HT1080 (cell line): ENCODE data around the gene KIRREL3. TPM values are rescaled to one million over a fixed set of nuclear protein-coding genes. Genes with fewer than 3 reads are reported as not detected.

Experiments used
- DNase-seq: peaks from one replicate; pipeline ENCODE4 v3.0.0-alpha.2; 2015; ENCODE audit warnings: low read depth
- total RNA-seq: library from RNA; depleted of rRNA; stranded (reverse); fragments of >200 nt; shearing (Covaris generic); gene quantifications from 2 replicates; pipeline ENCODE4 v1.2.3, GENCODE V29; 2014

Gene KIRREL3
- total RNA-seq, 1 experiment from 2014 or later, result 1.7 TPM

- DNase-seq, result no peak
Observed at GRCh38 chr11:126432065-126432461, 568.5 kb downstream of the KIRREL3 start.

DNA sequence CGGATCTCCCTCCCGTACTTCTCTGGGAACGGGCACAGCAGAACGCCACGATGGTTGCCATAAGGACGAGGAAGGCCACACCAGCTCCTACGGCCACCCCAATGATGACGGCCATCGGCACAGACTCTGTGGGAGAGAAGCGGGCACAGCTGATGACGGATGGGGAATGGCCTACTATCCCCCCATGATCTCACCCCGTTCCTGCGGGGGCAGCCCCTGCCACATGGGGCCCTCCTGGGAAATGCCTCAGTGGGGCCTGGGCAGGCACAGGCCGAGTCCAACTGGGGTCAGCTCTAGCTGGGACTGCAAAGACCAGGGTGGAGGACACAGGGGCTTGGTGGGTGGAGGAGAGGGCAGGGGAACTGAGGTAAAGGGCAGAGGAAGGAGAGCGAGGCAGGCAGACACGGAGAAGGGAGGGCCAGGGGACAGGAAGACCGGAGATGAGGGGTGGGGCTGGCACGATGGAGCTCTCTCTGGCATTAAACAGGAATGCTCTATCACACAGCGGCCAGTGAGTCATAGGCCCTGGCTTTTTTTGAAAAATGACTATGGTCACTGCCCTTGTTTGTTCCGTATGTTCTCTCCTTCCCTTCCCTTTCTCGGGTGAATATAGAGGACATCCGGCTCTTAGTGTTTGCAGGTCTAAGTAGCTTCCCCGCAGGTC, 569.0 kb downstream of the KIRREL3 start:
- peak; percentile 91 for DNase-seq

GRCh38 chr11:126430581-126431335, 569.8 kb downstream of the KIRREL3 start:
- peak; percentile 36 for DNase-seq

DNA sequence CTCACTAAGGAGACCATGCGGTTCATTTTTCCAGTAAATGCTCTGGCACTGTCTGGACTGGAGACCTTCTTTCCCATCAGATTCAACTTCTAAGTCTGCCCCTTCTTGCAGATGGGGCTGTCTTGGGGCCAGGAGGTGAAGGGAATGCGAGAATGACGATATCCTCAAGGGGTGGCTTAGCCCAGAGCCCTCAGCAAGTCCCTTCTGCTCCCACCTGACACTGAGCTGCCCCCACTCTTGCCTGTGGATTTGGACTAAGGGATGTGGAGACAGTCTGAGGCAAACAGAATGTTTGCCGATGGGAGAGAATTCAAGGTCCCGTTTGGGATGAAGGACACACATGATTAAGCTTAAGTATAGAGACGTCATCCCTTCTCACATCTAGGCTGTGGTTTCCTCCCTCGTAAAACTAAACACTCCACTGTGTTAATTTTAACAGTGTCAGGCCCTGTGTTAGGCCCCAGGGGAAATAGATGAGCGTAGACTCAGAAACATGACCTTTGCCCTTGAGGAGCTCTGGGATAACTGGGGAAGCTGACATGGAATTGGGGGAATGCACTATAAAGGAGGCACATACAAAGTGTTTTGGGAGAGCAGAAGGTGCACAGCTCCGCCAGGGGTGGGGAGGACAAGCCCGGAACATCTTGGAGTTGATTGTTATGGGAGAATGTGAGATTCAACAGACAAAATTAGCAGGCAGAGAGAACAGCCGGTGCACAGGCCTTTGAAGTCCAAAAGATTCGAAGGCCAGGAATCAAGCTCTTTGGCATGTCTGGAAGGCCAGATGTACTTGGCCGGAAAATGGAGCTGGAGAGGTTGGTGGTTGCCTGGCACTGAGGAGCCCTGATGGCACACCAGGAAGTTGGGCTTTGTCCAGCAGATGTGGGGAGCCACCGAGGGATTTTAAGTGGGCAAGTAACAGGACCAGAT, 573.5 kb downstream of the KIRREL3 start:
- no peak for DNase-seq

DNA sequence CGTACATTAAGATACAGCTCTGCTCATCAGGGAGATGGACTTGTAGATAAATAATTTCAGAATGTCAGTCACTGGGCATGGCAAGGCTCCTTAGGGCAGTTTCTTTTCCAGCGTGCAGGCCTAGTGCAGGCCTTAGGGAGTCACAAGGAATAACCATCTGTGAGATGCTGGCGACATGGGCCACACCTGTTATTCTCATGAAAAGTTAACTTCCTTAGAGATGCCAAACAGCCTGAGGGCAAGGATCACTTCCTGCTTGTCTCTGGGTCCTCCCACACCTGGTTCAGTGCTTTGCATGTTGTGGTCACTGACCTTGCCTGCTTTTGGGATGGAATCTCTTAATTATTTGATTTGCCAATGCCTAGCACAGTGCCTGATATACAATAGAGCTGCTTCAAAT, 574.5 kb downstream of the KIRREL3 start:
- no peak for DNase-seq

DNA sequence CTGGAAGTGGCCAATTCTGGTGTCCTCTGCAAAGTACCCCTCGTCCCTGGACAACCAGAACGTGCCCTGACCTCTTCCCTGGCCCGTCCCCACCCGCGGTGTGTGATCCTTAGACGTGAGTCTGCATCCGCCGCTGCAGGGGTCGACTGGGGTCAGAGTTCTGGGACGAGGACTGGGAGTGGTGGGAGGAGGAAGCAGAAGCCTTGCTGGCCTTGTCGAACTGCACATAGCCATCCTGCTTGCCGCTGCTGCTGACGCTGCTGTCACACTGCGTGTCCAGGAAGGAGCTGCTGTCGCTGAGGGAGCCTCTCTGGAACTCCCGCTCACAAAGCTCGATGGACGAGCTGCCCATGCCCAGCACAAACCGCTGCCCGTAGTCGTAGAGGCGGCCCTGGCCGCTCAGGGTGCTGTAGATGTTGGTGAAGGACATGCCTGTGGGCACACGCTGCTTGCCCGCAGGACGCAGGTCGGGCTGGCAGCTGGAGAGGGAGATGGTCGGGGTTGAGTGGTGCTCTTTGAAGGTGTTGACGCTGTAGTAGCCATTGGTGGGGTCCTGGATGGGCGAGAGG, 576.0 kb downstream of the KIRREL3 start:
- no peak for DNase-seq

DNA sequence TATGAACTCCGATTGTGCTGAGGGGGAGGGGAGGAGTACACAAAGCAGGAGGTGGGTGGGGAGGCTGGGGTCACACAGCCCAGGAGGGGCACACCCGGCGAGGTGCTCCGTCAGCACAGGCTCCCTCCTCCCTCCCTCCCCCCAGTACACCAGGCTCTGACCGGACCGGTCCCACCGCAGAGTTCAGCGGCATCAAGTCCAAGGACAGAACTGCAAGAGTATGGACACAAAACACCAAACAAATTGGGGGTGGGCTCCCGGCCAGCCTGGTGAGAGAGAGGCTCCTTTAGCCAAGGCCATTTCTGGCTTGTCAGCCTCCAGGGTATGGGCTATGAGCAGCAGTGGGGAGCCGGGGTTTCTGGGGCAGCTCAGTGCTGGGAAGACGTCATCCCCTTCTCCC, 576.8 kb downstream of the KIRREL3 start:
- DNase-seq, result no peak

DNA sequence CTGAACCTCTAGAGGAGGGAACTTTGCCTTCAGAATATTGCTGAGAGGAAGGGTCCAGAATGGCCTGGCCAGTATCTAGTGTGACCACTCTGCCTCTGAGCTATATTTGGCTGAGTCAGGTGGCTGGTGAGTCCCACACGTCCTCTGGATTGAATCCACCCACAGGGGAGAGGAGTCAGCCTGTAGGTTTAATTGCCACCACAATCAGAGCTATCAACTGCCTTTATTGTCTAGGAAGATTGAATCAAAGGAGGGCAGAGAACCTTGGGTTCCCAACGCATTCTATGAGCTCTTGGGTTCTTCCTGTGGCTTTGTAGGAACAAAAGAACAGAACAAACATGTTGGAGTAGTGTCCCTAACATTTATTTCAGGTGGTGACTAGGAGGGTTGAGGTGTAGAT, 577.4 kb downstream of the KIRREL3 start:
- peak; percentile 48 for DNase-seq

DNA sequence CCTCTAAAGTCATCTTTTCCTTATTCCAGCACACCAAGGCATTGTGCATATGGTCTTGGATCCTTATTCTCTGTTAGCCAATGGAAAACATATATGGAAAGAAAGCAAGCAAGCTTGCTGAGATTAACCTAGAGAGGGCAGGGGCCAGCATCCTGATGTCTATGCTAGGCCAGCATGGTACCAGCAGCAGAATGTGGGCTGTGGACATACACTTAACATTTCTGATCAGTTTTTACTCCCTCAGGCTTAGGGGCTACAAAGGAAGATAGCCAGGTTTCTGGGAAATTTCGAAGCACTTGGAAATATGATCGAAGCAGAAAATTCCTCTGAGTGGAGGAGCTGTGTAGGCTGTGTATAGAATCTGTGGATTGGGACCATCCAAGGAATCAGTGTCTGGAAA, 578.1 kb downstream of the KIRREL3 start:
- no peak for DNase-seq

DNA sequence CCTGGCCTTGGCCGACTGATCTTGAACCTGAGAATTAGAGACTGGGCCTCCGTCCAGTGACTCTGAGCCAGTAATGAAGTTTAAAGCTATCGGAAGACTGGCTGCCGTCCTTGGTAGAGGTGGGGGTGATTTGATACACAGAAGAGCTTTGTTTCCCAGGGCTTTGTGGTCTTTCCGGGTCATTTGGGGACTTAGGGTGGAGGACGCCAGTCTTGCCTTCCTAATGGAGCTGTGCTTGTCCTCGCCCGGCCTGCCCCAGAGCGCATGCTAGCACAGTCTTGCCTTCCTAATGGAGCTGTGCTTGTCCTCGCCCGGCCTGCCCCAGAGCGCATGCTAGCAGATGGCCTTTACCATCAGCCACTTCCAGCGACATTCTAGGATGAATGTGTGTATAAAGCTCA, 579.3 kb downstream of the KIRREL3 start:
- DNase-seq, result no peak

GRCh38 chr11:126420698-126421256, 579.8 kb downstream of the KIRREL3 start:
- DNase-seq, result no peak

DNA sequence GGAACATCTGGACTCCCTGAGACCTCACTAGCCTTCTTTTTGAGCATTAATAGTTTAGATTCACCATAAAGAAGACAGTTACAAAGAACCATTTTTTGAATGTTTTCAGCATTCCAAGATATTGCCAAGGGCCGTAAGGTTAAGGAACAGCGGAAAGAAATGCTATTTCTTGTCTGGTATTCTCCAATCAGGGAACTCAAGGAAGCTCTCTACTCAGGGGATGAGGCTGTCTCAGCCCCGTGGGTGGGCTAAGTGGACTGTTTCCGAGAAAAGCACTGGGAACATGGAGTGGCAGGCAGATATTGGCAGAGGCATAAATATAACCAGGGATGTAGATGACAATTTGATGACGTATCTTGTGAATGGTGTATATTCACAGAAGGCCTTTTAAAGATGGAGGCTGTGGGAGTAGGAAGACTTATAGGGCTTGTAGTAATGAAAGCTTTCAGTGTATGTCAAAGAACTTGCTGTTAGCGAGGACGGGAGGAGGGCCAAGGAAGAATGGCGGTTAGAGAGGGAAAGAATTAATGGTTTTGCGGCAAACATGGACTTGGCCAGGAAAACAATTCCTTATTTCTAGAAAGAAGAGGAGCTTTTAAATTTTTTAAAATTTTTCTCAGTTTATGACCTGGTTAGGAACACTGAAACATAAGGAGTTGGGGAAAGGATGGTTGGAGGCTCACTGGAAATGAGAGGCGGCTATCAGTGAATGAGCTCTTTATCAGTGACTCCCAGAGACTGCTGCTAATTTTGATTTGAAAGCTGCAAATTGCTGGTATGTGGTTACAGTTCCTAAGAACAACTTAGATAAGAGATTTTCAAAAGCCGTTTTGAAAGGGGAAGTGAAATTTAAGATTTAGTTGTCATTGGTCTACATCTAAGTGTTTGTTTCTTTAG, 580.5 kb downstream of the KIRREL3 start:
- DNase-seq, result no peak

DNA sequence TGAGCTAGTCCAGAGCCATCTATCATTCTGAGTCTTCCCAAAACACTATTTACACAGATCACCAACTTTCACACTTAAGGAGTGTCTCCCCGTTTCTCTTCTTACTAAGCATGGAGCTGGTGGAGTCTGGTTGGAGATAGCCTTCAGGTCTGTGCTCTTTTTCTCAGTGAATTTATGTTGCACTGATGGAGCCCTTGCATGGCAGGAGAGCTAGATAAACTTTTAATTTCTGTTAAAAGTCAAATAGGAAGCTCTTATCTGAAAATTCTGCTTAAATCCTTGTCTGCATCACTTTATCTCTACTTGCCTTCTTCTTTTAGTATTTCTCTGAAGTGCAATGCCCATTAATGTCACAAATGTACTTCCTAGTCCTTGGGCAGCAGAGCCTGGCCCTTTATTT, 581.7 kb downstream of the KIRREL3 start:
- DNase-seq, result no peak

DNA sequence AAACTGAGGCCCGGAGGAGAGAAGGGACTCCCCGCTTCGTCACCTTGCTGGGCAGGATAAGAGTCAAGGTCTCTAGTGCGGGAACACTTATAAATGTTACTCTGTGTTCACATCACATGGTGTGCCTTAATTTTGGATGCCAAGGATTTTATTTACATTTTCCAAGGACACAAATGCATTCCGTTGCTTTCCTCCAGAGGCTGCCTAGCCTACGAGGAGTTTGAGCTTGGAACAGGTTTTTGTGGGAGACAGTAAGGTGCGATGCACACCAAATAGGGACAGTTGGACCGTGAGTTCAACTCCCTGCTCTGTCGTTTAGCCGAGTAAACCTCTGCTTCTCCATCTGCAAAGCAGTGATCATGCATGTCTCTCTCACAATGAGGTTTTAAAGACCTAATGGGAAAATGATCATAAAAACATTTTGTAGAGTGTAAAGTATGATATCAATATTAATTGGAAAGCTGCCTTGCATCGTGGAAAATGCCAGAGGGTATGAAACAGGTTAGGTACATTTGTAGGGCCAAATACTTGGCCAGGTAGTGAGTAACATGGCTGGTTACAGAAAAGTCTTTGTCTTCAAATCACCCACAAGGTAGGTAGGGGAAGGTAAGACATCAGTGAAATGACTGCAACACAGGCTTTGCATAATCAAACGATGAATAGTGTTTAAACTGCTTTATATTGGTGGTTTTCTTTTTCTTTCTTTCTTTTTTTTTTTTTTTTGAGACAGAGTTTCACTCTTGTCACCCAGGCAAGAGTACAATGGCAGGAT, 583.3 kb downstream of the KIRREL3 start:
- no peak for DNase-seq

DNA sequence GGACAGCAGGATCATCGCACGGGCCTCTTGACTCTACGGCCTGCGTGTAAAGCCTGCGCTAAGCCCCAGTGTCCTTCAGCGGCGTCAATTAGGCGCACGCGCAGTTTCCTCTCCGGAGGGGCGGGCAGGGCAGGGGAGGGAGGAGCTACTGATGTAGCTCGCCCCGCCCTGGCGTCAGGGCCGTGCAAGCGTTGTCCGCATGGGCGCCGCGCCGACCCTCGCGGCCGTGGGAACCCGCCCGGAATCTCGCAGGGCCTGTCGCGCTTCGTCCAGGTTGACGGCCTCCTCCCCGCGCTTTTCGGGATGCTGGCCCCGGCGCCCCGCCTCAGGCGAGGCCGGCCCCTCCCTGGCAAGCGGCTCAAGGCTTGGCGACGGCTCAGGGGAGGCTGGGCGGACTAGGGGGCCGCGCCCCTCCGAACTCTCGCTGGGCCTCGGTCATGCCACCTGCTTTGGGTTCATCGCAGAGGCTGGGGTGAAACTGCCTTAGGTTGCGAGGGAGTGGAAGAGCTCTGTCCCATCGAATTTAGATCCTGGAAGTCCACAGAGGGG, 584.0 kb downstream of the KIRREL3 start:
- DNase-seq, result no peak

DNA sequence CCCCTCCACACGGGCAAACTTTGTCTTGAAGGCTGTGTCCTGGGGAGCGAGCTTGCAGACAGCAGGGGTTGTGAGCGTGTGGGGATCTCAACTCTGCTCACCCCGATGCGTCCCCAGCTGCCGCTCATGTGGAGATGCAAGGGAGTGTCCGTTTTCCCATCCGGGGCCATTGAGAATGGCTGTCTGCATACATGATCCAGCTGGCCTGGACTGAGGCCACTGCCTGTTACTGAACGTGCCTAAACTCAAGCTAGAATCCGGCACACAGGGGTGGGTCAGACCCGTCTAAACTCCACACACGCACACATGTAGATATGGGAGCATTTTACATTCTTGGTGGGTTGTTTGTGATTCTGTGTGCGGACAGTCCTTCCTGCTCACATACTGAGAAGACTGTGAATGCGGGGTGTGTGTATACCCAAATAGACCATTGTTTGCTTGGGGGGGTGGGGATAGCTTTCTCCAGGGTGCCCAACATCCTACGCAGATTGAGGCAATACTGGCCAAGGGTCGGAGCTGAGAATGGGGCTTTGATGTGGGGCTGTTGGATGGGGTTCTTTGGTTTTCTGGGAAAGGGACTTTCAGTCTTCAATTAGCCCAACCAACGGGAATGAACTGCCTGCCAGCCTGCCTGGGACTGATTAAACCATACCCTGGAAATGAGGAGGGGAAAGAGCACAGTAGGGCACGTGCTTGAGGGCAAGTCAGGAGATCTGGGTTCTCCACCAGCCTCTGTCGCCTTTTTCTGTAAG, 584.7 kb downstream of the KIRREL3 start:
- DNase-seq, result no peak

GRCh38 chr11:126415128-126415527, 585.4 kb downstream of the KIRREL3 start:
- DNase-seq, result no peak

- no peak for DNase-seq
Observed at GRCh38 chr11:126414615-126415014, 586.0 kb downstream of the KIRREL3 start.
